ENCODE measurements around the gene RPP25L.

RPP25L gene

DNA sequence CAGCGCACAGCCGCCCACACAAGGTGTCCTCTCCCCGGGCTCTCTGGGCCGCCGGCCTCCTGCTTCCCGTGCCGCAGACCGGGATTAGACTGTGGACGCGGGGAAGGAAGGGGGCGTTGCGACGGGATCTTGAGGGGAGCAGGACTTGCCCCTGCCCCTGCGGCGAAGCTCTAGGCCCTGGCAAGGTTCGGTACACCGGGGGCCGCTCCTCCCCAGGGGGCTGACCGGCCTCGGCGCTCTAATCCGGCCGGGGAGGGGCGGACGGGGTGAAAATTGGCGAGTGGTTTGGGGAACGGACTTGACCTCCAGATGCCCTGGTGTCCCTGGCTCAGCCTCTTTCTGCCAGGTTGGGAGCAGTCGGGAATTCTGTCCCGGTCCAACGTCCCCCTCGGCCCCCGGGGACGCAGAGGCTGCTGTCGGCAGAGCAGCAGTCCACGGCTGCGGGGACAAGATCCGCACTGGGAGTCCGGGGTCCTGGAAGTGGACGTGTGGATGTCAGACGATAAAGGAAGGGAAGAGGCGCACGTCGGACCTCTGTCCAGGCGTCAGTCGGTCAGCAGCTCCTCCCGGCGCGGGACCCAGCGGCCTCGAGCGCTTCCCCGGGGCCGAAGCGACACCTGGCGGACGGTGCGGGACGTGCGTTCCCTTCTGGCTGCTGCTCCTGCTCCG is 20.5 kb downstream of the RPP25L start:
- in situ Hi-C loops (cut with MboI; ENCODE audit: low pct_unique_long_range_greater_than_20kb, low sequenced_read_pairs, unreplicated experiment): loop anchor here (25.0 kb wide), 1 partner anchor 154 kb away; no protein-coding TSS in a partner anchor
- TF ChIP-seq, protein P1, sequence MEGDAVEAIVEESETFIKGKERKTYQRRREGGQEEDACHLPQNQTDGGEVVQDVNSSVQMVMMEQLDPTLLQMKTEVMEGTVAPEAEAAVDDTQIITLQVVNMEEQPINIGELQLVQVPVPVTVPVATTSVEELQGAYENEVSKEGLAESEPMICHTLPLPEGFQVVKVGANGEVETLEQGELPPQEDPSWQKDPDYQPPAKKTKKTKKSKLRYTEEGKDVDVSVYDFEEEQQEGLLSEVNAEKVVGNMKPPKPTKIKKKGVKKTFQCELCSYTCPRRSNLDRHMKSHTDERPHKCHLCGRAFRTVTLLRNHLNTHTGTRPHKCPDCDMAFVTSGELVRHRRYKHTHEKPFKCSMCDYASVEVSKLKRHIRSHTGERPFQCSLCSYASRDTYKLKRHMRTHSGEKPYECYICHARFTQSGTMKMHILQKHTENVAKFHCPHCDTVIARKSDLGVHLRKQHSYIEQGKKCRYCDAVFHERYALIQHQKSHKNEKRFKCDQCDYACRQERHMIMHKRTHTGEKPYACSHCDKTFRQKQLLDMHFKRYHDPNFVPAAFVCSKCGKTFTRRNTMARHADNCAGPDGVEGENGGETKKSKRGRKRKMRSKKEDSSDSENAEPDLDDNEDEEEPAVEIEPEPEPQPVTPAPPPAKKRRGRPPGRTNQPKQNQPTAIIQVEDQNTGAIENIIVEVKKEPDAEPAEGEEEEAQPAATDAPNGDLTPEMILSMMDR (IDR thresholded peaks at IDR 0.05; ENCODE audit: extremely low read depth, insufficient read depth, missing control alignments): peak; percentile 99
- peak; percentile 95 for DNase-seq (ENCODE audit: low spot score)

DNA sequence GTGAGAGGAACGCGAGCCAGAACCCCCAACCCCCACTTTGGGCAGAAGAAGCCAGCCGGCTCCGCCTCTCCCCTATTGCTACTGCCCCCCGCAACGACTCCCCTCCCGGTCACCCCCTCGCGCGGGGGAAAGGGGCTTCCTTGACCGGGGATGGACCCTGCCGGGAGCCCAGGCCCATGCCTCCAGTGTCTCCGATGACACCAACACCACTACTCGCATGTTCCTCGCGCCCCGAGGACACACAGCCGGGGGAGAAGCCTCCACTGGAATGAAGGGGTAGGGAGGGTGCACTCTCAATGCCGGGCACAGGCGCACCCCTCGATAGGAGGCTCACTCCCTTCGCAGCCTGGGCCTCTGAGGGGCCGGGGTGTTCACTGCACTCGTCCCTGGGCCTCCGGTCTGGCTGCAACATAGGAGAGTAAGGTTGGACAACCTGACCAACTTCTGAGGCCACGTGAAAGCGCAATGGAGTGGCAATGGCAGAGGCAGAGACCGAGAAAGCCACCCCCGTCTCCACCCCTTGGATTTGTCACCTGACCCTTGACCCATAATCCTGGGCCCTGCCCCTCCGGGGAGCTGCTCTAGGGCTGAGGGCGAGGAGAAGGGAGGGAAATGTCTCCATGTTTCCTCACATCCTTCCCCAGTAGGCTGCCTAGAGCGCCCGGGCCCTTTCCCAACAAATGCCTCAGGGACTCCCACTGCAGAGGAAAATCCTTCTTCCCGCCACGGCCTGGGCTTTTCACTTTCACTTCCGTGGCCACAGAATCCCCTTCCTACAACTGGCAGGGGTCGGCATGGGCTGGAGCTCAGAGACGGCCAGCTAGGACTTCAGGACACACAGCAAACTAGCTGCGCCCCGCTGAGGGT is 21.3 kb downstream of the RPP25L start:
- TF ChIP-seq, protein P1 (IDR thresholded peaks at IDR 0.05; ENCODE audit: extremely low read depth, insufficient read depth, missing control alignments): no peak
- DNase-seq (ENCODE audit: low spot score): no peak
- in situ Hi-C loops (cut with MboI; ENCODE audit: low pct_unique_long_range_greater_than_20kb, low sequenced_read_pairs, unreplicated experiment): loop anchor here (25.0 kb wide), 1 partner anchor 153 kb away; no protein-coding TSS in a partner anchor

DNA sequence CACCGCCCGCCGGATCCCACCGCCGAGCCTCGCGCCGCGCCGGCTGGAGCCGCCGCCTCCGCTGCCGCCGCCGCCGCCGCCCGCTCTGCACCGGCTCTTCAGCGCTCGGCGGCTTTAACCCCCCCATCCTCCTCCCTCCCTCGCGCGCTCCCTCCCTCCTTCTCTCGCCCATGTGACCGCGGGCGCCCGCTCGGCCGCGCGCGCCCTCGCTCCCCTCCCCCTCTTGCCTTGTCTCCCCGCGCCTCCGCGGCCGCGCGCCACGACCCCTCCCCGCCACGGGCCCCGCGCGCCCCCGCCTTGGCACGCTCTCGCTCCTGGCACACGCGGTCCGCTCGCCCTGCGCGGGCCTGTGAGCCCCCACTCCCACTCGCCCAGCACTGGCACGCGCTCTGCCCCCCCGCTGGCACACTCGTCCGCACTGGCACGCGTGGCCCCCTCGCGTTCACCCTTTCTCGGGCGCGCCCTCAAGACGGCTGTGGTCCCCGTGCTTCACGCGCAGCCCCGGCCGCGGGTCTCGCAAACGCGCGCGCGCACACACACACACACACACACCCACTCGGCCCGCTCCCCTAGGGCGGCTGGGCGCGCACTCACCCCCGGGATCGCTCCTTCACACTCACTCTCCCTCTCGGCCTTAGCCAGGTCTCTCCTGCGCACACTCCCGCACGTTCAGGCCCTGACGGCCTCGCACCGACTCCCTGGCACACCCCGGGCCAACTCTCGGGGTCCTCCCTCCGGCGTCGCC is 22.1 kb downstream of the RPP25L start, which contains the start of gene CNTFR:
CNTFR (minus strand) TSS at position 89 of the 745 bp plus-strand sequence. CDS start 20,743 bp downstream, outside the sequence.
- TF ChIP-seq, protein P1 (IDR thresholded peaks at IDR 0.05; ENCODE audit: extremely low read depth, insufficient read depth, missing control alignments): no peak
- no peak for DNase-seq (ENCODE audit: low spot score)
- in situ Hi-C loops (cut with MboI; ENCODE audit: low pct_unique_long_range_greater_than_20kb, low sequenced_read_pairs, unreplicated experiment): loop anchor here (25.0 kb wide), 1 partner anchor 153 kb away; no protein-coding TSS in a partner anchor

GRCh38 chr9:34588671-34589635 is 22.9 kb downstream of the RPP25L start:
- in situ Hi-C loops (cut with MboI; ENCODE audit: low pct_unique_long_range_greater_than_20kb, low sequenced_read_pairs, unreplicated experiment): loop anchor here (25.0 kb wide), 1 partner anchor 152 kb away; no protein-coding TSS in a partner anchor
- TF ChIP-seq, protein P1 (IDR thresholded peaks at IDR 0.05; ENCODE audit: extremely low read depth, insufficient read depth, missing control alignments): no peak
- no peak for DNase-seq (ENCODE audit: low spot score)

DNA sequence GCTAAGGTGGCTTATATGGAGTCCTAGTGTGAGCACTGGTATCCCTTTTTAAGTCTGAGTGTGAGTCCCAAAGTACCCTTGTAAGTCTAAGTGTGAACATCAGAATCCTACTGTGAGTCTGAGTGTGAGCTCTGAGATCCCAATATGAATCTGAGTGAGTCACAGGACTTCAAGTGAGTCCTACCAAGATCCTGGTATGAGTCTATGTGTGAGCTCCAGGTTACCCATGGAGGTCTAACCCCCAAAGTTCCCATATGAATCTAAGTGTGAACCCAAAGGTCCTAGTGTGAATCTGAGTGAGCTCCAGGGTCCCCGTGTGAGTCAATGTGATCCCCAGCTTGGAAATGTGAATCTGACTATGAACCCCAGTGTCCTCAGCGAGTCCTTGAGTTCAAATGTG is 24.6 kb downstream of the RPP25L start:
- in situ Hi-C loops (cut with MboI; ENCODE audit: low pct_unique_long_range_greater_than_20kb, low sequenced_read_pairs, unreplicated experiment): loop anchor here (25.0 kb wide), 1 partner anchor 150 kb away; no protein-coding TSS in a partner anchor
- no peak for DNase-seq (ENCODE audit: low spot score)
- TF ChIP-seq, protein P1 (IDR thresholded peaks at IDR 0.05; ENCODE audit: extremely low read depth, insufficient read depth, missing control alignments): no peak
